DMS 273 (cell line): ENCODE data around the gene KRT74.

Source experiments
- DNase-seq: peaks from one replicate; lab custom pipeline; 2025; ENCODE audit not compliant: unreplicated experiment; lab: John Stamatoyannopoulos, UW

The KRT74 gene

DNA sequence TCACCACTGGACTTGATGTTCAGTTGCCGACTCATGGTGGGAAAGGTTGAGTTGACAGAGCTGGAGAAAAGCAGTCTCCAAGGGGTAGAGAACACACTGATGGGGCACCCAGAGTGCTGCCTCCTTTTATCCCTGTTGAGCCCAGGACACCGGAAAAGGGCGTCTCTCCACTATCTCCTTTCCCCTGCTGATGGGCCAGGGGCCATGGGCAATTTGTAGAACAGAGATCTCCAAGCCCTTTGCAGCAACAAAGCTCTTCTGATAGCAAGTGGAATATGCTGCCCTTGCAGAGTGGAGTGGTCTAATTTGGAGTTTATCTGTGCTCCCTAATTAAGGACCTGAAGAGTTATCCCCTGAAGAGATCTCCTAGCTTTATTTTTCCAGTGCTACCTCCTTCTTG is at the start of gene KRT74:
TSS of gene KRT74 (minus strand) at position 101 of the 400 bp plus-strand sequence. CDS start at position 35, 66 bp downstream.
- no peak for DNase-seq

DNA sequence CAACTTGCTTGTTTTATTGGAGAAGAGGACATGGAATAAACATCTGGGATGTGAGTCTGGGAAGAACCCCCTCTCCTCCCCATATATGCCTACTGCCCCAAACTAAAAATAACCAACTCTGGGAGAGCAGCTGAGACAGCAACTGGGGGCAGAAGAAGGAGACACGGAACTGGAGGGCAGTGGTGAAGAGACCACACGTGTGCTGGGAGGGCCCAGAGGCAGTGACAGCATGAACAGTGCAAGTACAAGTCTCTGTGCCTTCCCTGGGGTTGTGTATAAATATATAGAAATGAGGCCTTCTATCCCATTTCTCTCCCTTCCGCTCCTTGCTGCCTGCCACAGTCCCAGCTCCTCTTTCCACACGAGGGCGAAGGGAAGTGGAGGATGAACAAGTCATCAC is 48.7 kb upstream of the KRT74 start:
- DNase-seq = no peak

DNA sequence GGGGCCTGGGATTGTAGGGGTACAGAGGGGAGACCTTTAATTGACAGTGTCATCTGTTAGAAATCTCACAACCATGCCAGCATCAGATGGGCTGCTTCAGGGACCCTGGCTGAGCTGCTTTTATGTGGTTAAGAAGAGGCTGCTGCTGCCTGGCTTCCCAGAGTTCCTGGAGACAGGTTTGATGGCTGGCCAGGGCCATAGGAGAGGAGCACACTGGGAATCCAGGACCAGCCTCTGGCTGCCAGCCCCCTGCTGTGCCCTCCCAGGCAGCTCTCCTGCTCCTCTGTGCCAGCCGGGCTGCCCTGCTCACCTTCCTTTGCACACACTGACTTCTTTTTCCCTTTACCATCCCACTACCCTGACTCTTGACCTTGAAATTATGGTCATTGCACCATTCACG is 45.2 kb upstream of the KRT74 start:
- no peak for DNase-seq

DNA sequence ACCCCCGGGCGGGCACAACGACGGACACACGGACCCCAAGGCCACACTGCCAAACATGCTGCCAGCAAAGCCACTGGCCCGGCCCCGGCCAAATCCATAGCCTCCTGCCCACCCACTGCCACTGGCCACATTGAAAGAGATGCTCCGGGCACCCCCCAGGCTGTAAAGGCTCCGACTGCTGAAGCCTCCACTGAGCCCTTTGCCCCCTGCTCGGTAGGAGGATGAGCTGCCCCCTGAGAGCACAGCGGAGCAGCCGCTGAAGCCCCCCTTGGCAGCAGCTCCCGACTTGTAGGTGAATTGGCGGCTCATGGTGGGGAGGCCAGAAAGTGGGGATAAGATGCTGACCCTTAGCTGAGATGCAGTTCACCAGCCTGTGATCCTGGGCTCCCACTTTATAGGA is 44.6 kb upstream of the KRT74 start, which contains the start of gene KRT73:
TSS of gene KRT73 (minus strand) at position 344 of the 400 bp plus-strand sequence. CDS start at position 309, 35 bp downstream.
- no peak for DNase-seq

DNA sequence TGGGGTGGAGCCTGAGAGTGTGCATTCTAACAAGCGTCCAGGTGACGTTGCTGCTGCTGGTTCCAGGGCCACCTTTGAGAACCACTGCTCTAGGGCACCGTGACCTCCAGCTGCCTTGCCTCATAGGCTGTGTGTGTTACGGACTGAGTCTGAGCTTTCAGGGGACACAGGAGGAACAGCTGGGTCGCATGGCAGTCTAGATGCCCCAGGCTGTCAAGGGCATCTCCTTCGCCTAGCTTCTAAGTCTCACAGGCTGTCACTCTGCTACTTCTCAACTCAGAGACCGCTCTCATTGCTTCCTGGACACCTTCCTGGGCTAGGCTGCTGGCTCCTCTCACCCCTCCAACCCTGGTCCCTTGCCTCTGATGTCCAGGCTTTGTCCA is 43.8 kb upstream of the KRT74 start:
- no peak for DNase-seq

DNA sequence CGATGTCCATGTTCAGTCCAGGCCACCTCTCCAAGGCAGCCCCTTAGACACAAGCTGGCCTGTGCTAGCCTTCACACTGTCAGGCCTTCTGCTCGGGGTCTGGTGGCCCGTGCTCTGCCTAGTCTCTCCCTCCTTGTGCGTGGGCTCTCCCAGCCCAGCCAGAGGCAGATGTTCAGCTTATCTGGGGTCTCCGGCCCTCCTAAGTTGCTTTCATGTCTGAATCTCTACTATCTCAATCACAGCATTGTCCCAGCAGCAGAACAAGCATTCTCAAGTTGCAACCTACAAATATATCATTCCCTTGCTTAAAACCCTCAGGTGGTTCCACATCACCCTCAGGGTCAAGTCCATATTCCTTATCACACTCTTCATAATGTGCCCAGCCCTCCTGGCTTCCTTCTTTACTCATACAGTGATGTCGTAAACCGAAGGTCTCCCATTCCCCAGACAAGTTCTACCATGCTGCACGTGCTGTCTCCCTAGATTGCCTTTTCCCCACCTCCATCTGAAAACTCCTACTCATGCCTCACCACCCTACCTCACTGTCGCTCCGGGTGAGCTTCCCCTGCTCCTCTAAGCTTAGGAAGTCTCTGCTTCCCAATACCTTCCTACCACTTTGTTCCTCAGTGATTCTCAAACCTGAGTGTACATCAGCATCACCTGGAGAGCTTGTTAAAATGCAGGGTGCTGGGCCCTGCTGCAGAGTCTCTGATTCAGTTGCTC is 43.2 kb upstream of the KRT74 start:
- DNase-seq = no peak

DNA sequence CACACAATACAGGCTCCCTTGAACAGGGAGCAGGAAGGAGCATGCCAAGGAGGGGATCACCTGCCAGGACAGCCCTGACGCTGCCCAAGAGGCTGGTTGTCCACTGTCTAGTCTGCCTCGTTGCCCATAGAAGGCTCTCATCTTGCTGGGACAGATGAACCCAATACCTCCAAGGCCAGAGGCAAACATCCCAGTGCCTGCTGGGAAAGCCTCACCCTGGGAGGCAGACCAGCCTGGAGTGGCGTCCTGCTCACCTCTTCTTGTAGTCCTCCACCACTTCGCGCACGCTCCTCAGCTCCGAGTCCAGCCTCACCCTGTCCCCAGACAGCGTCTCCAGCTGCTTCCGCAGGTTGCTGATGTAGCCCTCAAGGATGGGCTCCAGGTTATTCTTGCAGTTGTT is 42.3 kb upstream of the KRT74 start:
- no peak for DNase-seq

GRCh38 chr12:52615208-52615868 is 41.7 kb upstream of the KRT74 start:
- DNase-seq = no peak

GRCh38 chr12:52614381-52615207 is 41.0 kb upstream of the KRT74 start:
- DNase-seq = no peak

GRCh38 chr12:52613384-52614030 is 39.9 kb upstream of the KRT74 start:
- no peak for DNase-seq

DNA sequence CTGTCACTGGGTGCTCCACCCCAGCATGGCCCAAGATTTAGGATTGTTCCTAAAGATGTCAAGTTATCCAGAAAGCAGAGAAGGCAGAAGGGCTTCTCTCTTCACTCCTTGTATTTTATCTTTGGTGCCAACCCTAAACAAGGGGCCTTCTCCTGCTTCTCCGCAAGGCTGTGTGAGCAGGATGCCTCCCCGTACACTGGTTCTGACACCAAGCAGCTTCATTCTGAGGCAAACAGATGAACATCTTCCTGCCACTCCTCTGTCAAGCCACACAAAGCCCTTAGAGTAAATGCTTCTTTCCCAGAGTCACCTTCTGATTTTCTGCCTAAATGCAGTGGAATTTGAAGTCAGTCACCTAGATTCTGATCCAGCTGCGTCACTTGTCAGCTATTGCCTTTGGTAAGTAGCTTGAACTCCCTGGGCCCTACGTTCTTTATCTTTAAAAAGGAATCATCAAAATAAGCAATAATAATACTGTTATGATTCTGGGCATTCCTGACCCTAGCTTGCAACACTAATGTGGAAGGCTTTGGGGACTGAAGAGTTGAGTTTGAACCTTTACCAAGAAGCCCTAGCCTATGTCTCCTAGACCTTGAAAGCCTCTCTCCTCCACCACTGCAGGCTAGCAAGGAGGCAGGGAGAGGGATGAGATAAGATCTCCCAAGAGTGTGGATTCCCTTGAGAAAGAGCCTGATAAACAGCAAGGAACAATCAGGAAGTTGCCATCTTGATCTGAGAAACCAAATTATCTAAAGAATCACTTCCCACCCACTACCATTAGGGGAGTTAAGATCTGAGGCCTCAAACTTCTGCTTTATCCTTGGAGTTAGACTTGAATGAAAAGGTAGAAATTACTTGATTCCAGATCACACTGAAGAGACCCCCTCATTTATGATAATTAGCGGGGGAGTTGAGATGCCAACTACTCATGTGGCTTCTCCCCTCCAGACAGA is 39.1 kb upstream of the KRT74 start:
- no peak for DNase-seq

DNA sequence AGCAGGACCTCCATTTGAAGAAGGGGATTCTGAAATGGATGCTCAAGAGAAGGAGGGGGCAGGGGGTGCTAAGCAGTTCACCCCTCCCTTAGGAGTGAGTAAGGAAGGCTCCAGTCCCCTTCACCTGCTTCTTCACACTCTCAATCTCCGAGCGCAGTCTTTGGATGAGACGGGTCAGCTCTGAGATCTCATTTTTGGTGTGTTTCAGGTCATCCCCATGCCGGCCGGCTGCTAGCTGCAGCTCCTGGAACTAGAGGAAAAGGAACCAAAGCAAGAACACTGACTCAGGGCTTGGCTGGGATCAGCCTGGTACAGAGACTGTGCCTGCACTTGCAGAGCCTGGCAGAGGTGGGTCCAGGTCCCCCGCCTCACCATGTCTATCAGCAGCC is 37.4 kb upstream of the KRT74 start:
- no peak for DNase-seq

DNA sequence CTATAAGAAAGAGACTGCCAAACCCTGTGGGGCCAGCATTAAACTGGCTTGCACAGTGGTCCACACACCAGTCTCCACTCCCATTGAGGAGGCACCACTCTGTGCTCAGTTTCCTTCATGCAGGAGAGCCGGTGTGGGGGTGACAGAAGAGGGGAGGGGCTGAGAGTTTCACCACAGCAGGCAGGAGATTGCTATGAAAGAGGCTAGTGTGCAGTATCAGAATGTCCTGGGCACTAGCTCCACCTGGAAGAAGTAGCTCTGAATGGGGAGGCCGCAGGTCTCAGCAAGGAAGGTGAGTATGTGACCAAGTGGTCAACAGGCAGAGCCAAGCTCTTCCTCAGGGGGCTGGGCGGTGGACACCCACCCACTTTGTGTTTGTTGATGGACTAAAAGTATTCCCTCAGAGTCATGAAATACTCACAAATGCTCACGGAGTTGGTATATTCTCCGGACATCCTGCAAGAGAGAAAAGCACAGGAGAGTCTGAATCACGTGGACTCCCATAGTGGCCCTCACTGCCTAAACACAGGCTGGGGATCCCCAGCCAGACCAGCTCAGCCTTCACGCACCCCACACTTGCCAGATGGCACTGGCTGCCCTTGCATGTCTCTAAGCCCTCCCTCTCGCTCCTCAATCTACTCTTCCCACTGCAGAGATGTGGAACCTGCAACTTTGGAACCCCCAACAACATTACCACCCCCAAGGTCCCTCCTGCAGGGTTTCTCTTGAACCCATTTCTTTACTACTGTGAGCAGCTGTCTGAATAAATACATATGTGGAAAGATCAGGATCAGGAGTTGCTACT is 35.4 kb upstream of the KRT74 start:
- DNase-seq = no peak

GRCh38 chr12:52608161-52608560 is 34.5 kb upstream of the KRT74 start:
- DNase-seq = no peak

DNA sequence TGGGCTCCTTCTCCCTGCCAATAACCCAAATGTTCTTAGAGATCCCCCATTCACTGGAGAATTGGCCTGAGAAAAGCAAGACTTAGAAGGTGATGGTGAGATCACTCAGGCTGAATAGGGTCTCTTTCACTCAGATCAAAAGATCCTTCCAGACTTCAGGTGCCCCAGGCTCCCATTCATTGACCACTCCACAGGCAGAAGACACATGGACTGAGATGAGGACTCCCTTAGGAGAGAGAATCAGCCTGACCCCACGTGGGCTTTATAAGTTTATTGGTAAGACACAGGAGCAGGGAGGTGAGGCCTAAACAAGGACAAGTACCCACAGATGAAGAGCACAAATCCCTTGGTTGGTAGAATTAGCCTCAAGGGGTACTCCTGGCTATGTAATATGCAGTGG is 33.7 kb upstream of the KRT74 start:
- DNase-seq = no peak

GRCh38 chr12:52606581-52607218 is 33.1 kb upstream of the KRT74 start:
- DNase-seq = no peak

GRCh38 chr12:52606096-52606495 is 32.5 kb upstream of the KRT74 start:
- DNase-seq = no peak

GRCh38 chr12:52605542-52605941 is 31.9 kb upstream of the KRT74 start:
- DNase-seq = no peak

DNA sequence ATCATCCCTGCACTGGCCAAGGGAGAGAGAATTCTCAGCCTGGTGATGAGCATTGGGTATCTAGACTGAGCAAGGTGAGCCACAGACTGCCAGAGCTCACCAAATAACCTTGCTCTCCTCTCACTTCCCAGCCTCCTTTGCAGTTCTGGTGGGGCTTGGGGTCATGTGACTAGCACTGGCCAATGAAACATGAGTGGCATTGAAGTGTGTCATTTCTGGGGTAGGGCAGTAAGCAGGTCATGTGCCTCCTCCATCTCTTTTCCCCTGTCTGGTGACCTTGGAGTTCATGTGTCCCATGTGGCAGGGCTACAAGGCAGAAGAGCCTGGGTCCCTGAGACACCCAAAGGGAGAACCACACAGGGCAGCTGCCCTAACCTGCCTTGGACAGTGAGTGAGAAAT is 31.2 kb upstream of the KRT74 start:
- DNase-seq = no peak
